ENCODE results near the gene HPCAL4. TPM values are rescaled to one million over a fixed set of nuclear protein-coding genes. Genes with fewer than 3 reads are reported as not detected.
A peak's percentile ranks its signal among the peaks of the same experiment; 100 is the strongest.

HPCAL4 gene
- total and polyA plus RNA-seq, 2 experiments from 2014 or later = 0.08 to 1.2 TPM

DNA sequence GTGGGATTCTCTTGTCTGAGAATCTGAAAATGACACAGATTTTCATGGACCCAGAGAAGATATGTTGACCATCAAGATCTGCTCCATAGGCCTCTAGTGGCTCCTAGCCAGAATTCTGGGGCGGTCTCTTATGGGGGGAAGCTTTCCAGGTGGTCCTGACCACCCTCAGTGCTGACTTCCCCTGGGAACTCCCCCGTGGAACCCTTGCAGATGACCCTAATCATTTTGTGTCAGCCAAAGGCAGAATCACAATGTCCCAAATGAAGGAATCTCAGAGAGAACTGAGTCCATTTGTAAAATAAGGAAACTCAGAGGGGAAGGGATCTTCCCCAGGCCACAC lies 55.4 kb downstream of the HPCAL4 start:
- Histone ChIP-seq H3F3A (replicated peaks; ENCODE audit: low read depth) (0 out of 2 replicates have a peak, but pooled peaks cover 6% of the 10 kb centered on the region), H3K9me2 (ENCODE audit: insufficient read depth) (no peaks in the 10 kb centered on the region), H3K4me1 (ENCODE audit: insufficient read depth) (peaks cover 22% of the 10 kb centered on the region), H3K4me2 (peak overlapping the region; percentile 71), H4K20me1 (replicated peaks; ENCODE audit: insufficient read depth) (peaks cover 2% of the 10 kb centered on the region), H3K27me3 (ENCODE audit: insufficient read depth) (peaks cover 82% of the 10 kb centered on the region), H3K79me2 (replicated peaks; ENCODE audit: insufficient read depth) (no peaks in the 10 kb centered on the region), H3K27ac (ENCODE audit: low read depth) (peak overlapping the region; percentile 55; the same call in 1 of the 2 replicates), H3K36me3 (ENCODE audit: insufficient read depth) (no peaks in the 10 kb centered on the region), H3K4me3 (no peak overlapping the region), H2AFZ (no peak overlapping the region)
- no peak for DNase-seq (ENCODE audit: low spot score)
- ATAC-seq = no peak
- Mint-ChIP-seq H3K36me3 (ENCODE audit: low read depth) (no peaks in the 10 kb centered on the region; the same call in 2 of the 3 replicates), H3K4me1 (peaks cover 25% of the 10 kb centered on the region), H3K9me3 (no peaks in the 10 kb centered on the region), H3K27ac (no peak overlapping the region), H3K27me3 (ENCODE audit: insufficient read depth, low read depth, poor library complexity) (peaks cover 56% of the 10 kb centered on the region), H3K4me3 (no peak overlapping the region; the same call in 2 of the 3 replicates)
- no peak for TF ChIP-seq ZNF331 (CRISPR knock-in tag; IDR thresholded peaks at IDR 0.05; ENCODE audit: low read depth)

DNA sequence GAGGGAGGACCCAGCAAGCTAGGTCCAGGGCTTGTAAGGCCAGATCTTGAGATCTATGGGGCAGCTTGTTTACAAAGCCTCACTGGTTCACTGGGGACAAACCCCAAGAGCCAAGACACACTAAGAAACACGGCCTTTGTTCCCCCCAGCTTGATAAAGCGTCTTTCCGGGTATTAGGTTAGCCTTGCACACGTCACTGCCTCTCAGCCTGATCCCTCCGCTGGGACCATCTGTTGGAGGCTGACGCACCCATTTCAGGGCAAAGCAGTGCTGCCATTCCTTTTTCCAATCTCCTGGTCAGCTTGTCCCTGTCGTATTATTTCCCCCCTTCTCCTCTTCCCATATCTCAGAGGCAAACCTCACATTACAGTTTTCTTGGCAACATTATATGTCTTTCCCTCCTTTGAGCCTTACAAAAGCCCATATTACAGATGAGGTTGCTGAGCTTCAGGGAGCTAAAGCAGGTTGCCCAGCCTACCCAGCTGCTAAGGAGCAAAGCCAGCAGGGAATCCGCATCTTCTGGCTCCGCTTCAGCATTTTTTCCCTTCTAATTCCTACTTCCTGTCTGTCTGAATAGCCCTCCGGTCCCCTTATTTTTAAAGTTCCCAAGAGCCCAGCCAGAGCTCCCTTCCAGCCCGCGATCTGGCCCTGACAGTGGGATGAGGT lies 55.9 kb downstream of the HPCAL4 start:
- Histone ChIP-seq H3F3A (replicated peaks; ENCODE audit: low read depth) (0 out of 2 replicates have a peak, but pooled peaks cover 6% of the 10 kb centered on the region), H3K36me3 (ENCODE audit: insufficient read depth) (no peaks in the 10 kb centered on the region), H3K27me3 (ENCODE audit: insufficient read depth) (peaks cover 77% of the 10 kb centered on the region), H3K4me1 (ENCODE audit: insufficient read depth) (peaks cover 22% of the 10 kb centered on the region), H3K9me2 (ENCODE audit: insufficient read depth) (no peaks in the 10 kb centered on the region), H3K4me2 (peak overlapping the region; percentile 71), H3K79me2 (replicated peaks; ENCODE audit: insufficient read depth) (no peaks in the 10 kb centered on the region), H3K27ac (ENCODE audit: low read depth) (peak overlapping the region; percentile 55; the same call in 1 of the 2 replicates), H3K4me3 (no peak overlapping the region), H4K20me1 (replicated peaks; ENCODE audit: insufficient read depth) (peaks cover 3% of the 10 kb centered on the region), H2AFZ (no peak overlapping the region)
- no peak overlapping the region for H3K27ac Mint-ChIP-seq
- no peak overlapping the region; the same call in 2 of the 3 replicates for H3K4me3 Mint-ChIP-seq
- H3K36me3 Mint-ChIP-seq (ENCODE audit: low read depth) = no peaks in the 10 kb centered on the region; the same call in 2 of the 3 replicates
- H3K4me1 Mint-ChIP-seq = peaks cover 25% of the 10 kb centered on the region
- peaks cover 53% of the 10 kb centered on the region for H3K27me3 Mint-ChIP-seq (ENCODE audit: insufficient read depth, low read depth, poor library complexity)
- peak; percentile 37 for DNase-seq (ENCODE audit: low spot score)
- ATAC-seq = no peak
- TF ChIP-seq, protein P1, sequence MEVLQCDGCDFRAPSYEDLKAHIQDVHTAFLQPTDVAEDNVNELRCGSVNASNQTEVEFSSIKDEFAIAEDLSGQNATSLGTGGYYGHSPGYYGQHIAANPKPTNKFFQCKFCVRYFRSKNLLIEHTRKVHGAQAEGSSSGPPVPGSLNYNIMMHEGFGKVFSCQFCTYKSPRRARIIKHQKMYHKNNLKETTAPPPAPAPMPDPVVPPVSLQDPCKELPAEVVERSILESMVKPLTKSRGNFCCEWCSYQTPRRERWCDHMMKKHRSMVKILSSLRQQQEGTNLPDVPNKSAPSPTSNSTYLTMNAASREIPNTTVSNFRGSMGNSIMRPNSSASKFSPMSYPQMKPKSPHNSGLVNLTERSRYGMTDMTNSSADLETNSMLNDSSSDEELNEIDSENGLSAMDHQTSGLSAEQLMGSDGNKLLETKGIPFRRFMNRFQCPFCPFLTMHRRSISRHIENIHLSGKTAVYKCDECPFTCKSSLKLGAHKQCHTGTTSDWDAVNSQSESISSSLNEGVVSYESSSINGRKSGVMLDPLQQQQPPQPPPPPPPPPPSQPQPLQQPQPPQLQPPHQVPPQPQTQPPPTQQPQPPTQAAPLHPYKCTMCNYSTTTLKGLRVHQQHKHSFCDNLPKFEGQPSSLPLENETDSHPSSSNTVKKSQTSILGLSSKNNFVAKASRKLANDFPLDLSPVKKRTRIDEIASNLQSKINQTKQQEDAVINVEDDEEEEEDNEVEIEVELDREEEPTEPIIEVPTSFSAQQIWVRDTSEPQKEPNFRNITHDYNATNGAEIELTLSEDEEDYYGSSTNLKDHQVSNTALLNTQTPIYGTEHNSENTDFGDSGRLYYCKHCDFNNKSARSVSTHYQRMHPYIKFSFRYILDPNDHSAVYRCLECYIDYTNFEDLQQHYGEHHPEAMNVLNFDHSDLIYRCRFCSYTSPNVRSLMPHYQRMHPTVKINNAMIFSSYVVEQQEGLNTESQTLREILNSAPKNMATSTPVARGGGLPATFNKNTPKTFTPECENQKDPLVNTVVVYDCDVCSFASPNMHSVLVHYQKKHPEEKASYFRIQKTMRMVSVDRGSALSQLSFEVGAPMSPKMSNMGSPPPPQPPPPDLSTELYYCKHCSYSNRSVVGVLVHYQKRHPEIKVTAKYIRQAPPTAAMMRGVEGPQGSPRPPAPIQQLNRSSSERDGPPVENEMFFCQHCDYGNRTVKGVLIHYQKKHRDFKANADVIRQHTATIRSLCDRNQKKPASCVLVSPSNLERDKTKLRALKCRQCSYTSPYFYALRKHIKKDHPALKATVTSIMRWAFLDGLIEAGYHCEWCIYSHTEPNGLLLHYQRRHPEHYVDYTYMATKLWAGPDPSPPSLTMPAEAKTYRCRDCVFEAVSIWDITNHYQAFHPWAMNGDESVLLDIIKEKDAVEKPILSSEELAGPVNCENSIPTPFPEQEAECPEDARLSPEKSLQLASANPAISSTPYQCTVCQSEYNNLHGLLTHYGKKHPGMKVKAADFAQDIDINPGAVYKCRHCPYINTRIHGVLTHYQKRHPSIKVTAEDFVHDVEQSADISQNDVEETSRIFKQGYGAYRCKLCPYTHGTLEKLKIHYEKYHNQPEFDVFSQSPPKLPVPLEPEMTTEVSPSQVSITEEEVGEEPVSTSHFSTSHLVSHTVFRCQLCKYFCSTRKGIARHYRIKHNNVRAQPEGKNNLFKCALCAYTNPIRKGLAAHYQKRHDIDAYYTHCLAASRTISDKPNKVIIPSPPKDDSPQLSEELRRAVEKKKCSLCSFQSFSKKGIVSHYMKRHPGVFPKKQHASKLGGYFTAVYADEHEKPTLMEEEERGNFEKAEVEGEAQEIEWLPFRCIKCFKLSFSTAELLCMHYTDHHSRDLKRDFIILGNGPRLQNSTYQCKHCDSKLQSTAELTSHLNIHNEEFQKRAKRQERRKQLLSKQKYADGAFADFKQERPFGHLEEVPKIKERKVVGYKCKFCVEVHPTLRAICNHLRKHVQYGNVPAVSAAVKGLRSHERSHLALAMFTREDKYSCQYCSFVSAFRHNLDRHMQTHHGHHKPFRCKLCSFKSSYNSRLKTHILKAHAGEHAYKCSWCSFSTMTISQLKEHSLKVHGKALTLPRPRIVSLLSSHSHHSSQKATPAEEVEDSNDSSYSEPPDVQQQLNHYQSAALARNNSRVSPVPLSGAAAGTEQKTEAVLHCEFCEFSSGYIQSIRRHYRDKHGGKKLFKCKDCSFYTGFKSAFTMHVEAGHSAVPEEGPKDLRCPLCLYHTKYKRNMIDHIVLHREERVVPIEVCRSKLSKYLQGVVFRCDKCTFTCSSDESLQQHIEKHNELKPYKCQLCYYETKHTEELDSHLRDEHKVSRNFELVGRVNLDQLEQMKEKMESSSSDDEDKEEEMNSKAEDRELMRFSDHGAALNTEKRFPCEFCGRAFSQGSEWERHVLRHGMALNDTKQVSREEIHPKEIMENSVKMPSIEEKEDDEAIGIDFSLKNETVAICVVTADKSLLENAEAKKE (CRISPR knock-in tag; IDR thresholded peaks at IDR 0.05) = no peak
- TF ChIP-seq ETS1 (IDR thresholded peaks at IDR 0.05) (no peak), NANOG (IDR thresholded peaks at IDR 0.05; ENCODE audit: borderline replicate concordance) (no peak), POLR2AphosphoS5 (IDR thresholded peaks at IDR 0.05; ENCODE audit: low read depth) (no peak), CREB1 (CRISPR knock-in tag; IDR thresholded peaks at IDR 0.05; ENCODE audit: low read depth) (no peak)
- H3K9me3 Mint-ChIP-seq = no peaks in the 10 kb centered on the region

Measured in GM23338 (cell line).